IPS-NIHi7 (cell line): ENCODE data around the gene AHSP.
A peak's percentile ranks its signal among the peaks of the same experiment; 100 is the strongest.
"Not testable (repeated sequence)": the region's sequence is repeated elsewhere in the genome, so short reads cannot be mapped to it uniquely, and the experiment has no call there.

ENCODE experiments used
- DNase-seq: peaks from one replicate; pipeline ENCODE4 v3.0.0; 2012; ENCODE audit warnings: mixed read lengths; ENCODE audit errors: extremely low spot score

Gene AHSP, protein sequence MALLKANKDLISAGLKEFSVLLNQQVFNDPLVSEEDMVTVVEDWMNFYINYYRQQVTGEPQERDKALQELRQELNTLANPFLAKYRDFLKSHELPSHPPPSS

DNA sequence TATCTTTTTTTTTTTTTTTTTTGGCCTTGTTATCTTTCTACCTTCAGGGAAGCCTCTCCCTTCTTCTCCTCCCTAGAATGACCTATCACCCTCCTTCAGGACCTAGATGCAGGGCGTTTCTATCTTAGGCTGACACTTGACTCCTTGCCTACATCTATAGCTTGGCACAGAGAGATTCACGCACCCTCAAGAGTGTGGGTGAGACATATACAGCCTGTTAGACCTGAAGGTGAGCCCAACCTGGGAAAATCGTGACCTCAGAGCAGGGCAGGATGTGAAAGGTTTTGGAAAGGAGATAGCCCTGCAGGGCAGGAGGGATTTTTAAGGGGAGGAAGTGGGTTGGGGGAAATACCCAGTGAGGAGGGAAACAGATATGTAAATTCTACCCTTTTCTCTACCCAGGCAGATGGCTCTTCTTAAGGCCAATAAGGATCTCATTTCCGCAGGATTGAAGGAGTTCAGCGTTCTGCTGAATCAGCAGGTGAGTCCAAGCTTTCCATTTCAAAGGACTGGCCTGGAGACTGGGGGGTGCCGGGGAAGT, at the start of gene AHSP:
TSS of gene AHSP (plus strand) at position 167 of the 541 bp plus-strand sequence. CDS start at position 407, 240 bp downstream.
- DNase-seq, result peak; percentile 23

GRCh38 chr16:31478956-31479355, 48.7 kb upstream of the AHSP start:
- no peak for DNase-seq

GRCh38 chr16:31479751-31480150, 47.9 kb upstream of the AHSP start:
- no peak for DNase-seq

GRCh38 chr16:31480851-31481536, 46.7 kb upstream of the AHSP start:
- no peak for DNase-seq

GRCh38 chr16:31483081-31483480, 44.6 kb upstream of the AHSP start, which contains the start of gene SLC5A2:
TSS of gene SLC5A2 (plus strand) at chr16:31483123. CDS start at chr16:31483137, 14 bp downstream.
- no peak for DNase-seq

GRCh38 chr16:31484048-31484447, 43.7 kb upstream of the AHSP start:
- not testable (repeated sequence) for DNase-seq

DNA sequence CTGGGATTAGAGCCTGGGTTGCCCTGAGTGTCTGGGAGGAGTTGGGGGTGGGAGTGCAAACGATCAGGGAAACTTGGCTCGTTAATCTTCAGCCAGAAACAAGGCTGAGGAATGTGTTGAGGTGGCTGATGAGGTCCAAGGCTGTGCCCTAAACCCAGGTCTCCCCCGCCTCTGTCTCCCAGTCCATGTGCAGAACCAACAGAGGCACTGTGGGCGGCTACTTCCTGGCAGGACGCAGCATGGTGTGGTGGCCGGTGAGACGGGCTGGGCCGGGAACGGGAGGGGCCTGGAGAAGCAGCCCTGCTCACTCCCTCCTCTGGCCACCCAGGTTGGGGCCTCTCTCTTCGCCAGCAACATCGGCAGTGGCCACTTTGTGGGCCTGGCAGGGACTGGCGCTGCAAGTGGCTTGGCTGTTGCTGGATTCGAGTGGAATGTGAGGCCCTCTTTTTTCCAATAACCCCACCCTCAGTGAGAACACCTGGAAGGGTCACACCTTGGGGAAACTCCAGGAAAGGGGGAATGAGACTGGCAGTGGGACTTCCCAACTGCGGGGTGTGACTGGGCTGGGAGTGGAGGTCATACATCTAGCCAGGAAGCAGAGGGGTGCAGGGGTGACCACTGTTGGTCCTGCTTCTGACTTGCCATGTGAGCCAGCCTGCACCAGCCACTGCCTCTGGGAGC, 43.1 kb upstream of the AHSP start:
- DNase-seq, result peak; percentile 60

DNA sequence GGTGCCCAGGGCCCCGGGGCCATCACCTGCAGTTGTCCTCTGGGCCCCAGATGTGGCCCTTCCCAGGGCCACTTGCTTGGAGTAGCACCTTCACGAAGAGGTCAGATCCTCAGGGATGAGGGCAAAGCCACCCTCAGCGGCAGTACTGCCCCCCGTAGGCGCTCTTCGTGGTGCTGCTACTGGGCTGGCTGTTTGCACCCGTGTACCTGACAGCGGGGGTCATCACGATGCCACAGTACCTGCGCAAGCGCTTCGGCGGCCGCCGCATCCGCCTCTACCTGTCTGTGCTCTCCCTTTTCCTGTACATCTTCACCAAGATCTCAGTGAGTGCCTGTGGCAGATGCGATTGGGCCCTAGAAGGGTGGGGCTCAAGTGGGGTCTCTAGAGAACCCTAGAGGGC, 42.1 kb upstream of the AHSP start:
- no peak for DNase-seq

- no peak for DNase-seq
Measured at GRCh38 chr16:31486045-31486444, 41.7 kb upstream of the AHSP start.

DNA sequence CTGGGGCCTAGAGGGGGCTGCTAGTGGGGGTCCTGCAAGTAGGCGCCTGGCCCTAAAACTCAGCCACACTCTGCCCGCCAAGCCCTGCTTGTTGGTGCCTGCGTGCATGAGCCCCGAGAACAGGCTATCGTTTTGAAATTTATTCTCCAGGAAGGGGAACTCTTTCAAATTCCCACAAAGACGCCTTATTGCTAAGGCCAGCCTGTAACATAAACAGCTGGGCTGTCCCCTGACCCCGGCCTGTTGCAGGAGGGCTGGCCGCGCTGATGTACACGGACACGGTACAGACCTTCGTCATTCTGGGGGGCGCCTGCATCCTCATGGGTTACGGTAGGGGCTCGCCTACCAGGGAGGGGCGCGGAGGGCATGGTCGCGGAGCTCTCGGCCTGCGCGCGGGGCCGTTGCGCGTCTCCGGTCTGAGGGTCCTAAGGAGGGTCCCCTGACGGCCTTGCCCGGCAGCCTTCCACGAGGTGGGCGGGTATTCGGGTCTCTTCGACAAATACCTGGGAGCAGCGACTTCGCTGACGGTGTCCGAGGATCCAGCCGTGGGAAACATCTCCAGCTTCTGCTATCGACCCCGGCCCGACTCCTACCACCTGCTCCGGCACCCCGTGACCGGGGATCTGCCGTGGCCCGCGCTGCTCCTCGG, 40.5 kb upstream of the AHSP start:
- DNase-seq, result no peak

GRCh38 chr16:31487720-31488467, 39.8 kb upstream of the AHSP start:
- peak; percentile 85 for DNase-seq

DNA sequence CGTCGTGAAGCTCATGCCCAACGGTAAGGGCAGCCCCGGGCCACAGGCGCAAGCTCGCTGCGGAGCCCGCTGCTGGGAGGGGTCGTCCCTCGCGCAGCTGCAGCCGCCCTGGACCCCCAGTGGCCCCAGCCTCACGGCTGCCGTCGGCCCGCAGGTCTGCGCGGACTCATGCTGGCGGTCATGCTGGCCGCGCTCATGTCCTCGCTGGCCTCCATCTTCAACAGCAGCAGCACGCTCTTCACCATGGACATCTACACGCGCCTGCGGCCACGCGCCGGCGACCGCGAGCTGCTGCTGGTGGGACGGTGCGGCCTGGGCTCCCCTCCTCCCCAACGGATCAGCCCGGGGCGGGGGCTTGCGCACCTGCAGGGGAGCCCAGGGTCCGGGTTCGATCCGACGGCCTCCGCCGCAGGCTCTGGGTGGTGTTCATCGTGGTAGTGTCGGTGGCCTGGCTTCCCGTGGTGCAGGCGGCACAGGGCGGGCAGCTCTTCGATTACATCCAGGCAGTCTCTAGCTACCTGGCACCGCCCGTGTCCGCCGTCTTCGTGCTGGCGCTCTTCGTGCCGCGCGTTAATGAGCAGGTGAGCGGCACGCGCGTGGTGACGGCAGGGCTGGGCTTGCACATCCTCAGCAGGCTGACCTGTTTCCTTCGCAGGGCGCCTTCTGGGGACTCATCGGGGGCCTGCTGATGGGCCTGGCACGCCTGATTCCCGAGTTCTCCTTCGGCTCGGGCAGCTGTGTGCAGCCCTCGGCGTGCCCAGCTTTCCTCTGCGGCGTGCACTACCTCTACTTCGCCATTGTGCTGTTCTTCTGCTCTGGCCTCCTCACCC, 39.0 kb upstream of the AHSP start:
- DNase-seq, result no peak

DNA sequence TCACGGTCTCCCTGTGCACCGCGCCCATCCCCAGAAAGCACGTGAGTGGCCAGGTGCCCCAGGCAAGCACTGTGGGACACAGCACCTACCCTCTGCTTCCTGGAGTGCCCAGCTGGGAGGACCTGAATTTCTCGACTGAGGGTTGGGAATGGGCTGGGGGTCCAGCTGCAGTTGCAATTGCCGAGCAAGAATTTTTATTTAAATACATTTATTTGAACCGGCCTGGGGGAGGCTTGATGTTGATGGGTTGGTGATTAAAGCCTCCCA, 38.5 kb upstream of the AHSP start:
- DNase-seq, result no peak

- DNase-seq, result no peak
Measured at GRCh38 chr16:31489616-31490584, 37.8 kb upstream of the AHSP start.

GRCh38 chr16:31491778-31492418, 35.8 kb upstream of the AHSP start:
- no peak for DNase-seq

DNA sequence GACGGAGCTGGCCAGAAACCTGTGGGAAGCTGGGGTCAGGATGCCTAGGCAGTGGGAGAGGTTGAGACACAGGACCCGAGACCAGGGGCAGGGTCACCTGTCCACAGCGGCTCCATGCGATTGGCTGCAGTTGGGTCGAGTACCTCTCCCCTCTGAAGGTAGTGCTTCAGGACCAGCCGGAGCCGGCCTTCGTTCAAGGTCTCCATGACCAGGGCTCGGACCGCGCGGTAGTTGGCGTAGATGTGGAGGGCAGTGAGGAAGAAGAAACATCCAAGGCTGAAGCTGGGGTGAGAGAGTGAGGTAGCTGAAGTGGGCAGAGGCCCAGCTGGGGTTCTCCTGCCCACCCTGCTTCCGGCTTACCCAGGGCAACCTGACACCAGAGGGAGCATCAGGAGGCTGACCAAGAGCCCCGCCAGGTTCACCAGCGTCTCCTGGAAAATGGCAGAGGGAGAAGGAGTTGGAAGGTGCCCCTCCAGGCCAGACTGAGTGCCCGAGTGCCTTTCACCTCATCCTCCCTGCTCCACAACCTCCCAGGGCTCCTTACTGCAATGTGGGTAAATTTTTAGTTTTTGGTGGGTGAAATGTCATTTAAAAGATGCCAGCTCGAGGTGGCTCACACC, 34.1 kb upstream of the AHSP start:
- DNase-seq, result no peak

GRCh38 chr16:31496670-31497069, 31.0 kb upstream of the AHSP start:
- DNase-seq, result no peak

DNA sequence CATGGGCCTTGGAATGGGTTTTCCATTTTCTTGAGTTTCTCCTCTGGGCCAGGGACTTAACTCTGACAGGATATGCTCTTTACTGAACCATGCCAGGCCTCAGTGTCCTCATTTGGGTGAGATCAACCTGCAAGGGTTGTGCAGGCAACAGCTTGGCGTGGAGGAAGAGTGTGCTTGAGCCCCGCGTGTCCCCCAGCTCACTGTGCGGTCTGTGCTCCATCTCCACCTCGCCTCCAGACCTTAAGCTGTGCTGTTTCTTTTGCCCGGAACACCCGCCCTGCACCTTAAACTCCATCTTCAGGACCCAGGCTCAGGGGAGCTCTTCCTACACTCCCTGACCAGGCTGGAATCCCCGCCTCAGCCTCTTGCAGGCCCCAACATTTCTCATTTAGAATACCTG, 29.2 kb upstream of the AHSP start:
- DNase-seq, result no peak

DNA sequence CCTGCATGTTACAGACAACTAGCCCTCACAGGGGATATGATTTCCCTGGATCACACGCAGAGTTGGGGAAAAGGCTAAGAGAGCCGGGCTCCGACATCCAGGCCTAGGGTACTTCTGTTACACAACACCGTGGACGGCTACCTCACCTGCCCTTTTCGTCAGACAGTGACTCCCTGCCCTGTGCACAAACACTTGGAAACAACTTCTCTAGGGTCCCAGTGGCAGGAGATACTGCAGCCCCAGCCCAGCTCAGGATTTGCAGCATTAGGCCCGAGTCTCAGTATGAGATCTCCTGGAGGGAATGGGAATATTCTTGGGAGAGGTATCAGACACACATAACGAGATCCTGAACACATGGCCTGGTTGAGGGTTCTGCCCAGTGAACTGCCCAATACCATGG, 27.8 kb upstream of the AHSP start:
- DNase-seq, result no peak
